Naive thymus-derived CD4-positive, alpha-beta T cell (primary cell): ENCODE measurements around the gene OFD1. TPM values are rescaled to one million over a fixed set of nuclear protein-coding genes. Genes with fewer than 3 reads are reported as not detected.

Experiments
- ATAC-seq: fragments of 150-1000 bp; cut with Tn5 transposase; 2 replicates; pipeline ENCODE4 v1.10.0; 2021; ENCODE audit warnings: mild to moderate bottlenecking, moderate library complexity
- CTCF ChIA-PET: fragments of 350-600 bp; sonication (Branson Sonifier 250); formaldehyde crosslinking; loops from one replicate; lab custom pipeline; 2021; ENCODE audit warnings: antibody characterized with exemption; lab: Charles Lee
- POLR2A ChIA-PET: fragments of 350-600 bp; sonication (Branson Sonifier 250); formaldehyde crosslinking; loops from one replicate; lab custom pipeline; 2021; ENCODE audit warnings: antibody characterized with exemption, inconsistent platforms; lab: Charles Lee
- DNase-seq, 9 donors: peaks; one replicate each; pipeline versions ENCODE4 v3.0.0 to v3.0.0-alpha.2; 2020 to 2022; ENCODE audit warnings: mixed read lengths in 1 of 9
- H3K27ac ChIP-seq: one replicate; pipeline ENCODE4 v1.7.0; 2013; ENCODE audit warnings: mild to moderate bottlenecking, low read depth, low read length, moderate library complexity
- H3K27me3 ChIP-seq, 2 donors: one replicate each; pipeline ENCODE4 v1.7.0; 2013; ENCODE audit warnings: low read length in 2 of 2, mild to moderate bottlenecking in 2 of 2, moderate library complexity in 2 of 2; ENCODE audit not compliant: control insufficient read depth in 2 of 2, insufficient read depth in 2 of 2
- H3K36me3 ChIP-seq, 3 experiments: 1 replicate in 2 of 3; 2 replicates in 1 of 3; pipeline ENCODE4 v1.7.0; 2013; ENCODE audit warnings: low read length in 3 of 3, mild to moderate bottlenecking in 3 of 3, moderate library complexity in 1 of 3; ENCODE audit not compliant: insufficient read depth in 3 of 3, control insufficient read depth in 2 of 3
- H3K4me1 ChIP-seq, 2 donors: one replicate each; pipeline ENCODE4 v1.7.0; 2013; ENCODE audit warnings: low read length in 2 of 2, mild to moderate bottlenecking in 2 of 2, moderate library complexity in 1 of 2; ENCODE audit not compliant: control insufficient read depth in 2 of 2, insufficient read depth in 2 of 2
- H3K4me3 ChIP-seq: 2 replicates; pipeline ENCODE4 v1.7.0; 2013; ENCODE audit warnings: mild to moderate bottlenecking, low read length
- H3K9me3 ChIP-seq, 3 experiments: 1 replicate in 2 of 3; 2 replicates in 1 of 3; pipeline ENCODE4 v1.7.0; 2013; ENCODE audit warnings: low read length in 3 of 3; ENCODE audit not compliant: control insufficient read depth in 2 of 3
- H3K27ac Mint-ChIP-seq, 9 donors: one replicate each; pipeline ENCODE4 v1.8.0; 2020 to 2022; ENCODE audit warnings: mixed read lengths in 9 of 9, mild to moderate bottlenecking in 8 of 9, moderate library complexity in 5 of 9, inconsistent platforms in 2 of 9
- H3K27me3 Mint-ChIP-seq, 5 donors: one replicate each; pipeline ENCODE4 v1.8.0; 2021 to 2022; ENCODE audit warnings: mixed read lengths in 5 of 5, mild to moderate bottlenecking in 1 of 5
- H3K36me3 Mint-ChIP-seq, 5 donors: one replicate each; pipeline ENCODE4 v1.8.0; 2020 to 2022; ENCODE audit warnings: mixed read lengths in 5 of 5, mild to moderate bottlenecking in 3 of 5, inconsistent platforms in 1 of 5
- H3K4me1 Mint-ChIP-seq, 7 donors: one replicate each; pipeline ENCODE4 v1.8.0; 2020 to 2022; ENCODE audit warnings: mixed read lengths in 7 of 7, mild to moderate bottlenecking in 3 of 7, inconsistent platforms in 1 of 7
- H3K4me3 Mint-ChIP-seq, 10 donors: one replicate each; pipeline ENCODE4 v1.8.0; 2020 to 2022; ENCODE audit warnings: mild to moderate bottlenecking in 10 of 10, mixed read lengths in 10 of 10, moderate library complexity in 6 of 10, inconsistent platforms in 2 of 10
- H3K9me3 Mint-ChIP-seq, 11 donors: one replicate each; pipeline ENCODE4 v1.8.0; 2020 to 2022; ENCODE audit warnings: mixed read lengths in 11 of 11, mild to moderate bottlenecking in 4 of 11, inconsistent platforms in 1 of 11, moderate library complexity in 1 of 11
- intact Hi-C, 2 donors: fragments of 100-400 bp; cut with micrococcal nuclease; formaldehyde crosslinking; loops; one replicate each; pipeline ENCODE4 v1.15.1; 2023
- polyA plus RNA-seq, 2 donors: library from polyadenylated mRNA; unstranded; fragments of 300-500 nt; fragmentation: Illumina TruSeq; gene quantifications; one replicate each; pipeline ENCODE4 v1.2.3, GENCODE V29; 2021
- total RNA-seq, 6 experiments: library from RNA in 5 of 6; stranded (reverse) in 5 of 6; gene quantifications; 1 replicate in 5 of 6; 2 replicates in 1 of 6; pipeline ENCODE4 v1.2.3 and lab custom pipeline; 2021 to 2026

OFD1 gene
- total and polyA plus RNA-seq, 7 experiments from 2014 or later: 30.4 to 142 (median 50.4) TPM

DNA sequence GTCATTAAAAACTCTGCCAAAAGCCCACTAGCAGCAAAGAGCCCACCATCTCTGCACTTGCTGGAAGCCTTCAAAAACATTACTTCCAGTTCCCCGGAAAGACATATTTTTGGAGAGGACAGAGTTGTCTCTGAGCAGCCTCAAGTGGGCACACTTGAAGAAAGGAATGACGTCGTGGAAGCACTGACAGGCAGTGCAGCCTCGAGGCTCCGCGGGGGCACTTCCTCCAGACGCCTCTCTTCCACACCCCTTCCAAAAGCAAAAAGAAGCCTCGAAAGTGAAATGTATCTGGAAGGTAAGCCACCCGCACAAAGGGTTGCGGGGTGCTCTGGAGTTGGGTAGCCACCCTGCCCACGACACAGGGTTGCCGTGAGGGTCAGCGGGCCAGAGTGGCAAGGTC lies 25.9 kb downstream of the OFD1 start:
- H3K4me1 ChIP-seq: no peaks in the 10 kb centered on the region
- Mint-ChIP-seq H3K27ac (peak overlapping the region in 1 of 9 donors; percentile 41), H3K4me3 (no peak overlapping the region), H3K36me3 (peaks cover 4 to 23% (median 12%) of the 10 kb centered on the region in 5 donors), H3K4me1 (peaks cover 0 to 6% (median 2%) of the 10 kb centered on the region in 7 donors), H3K27me3 (no peaks in the 10 kb centered on the region), H3K9me3 (no peaks in the 10 kb centered on the region)
- H3K4me3 ChIP-seq: no peak overlapping the region
- no peaks in the 10 kb centered on the region for H3K9me3 ChIP-seq
- CTCF ChIA-PET: no interaction called here
- H3K27me3 ChIP-seq: no peaks in the 10 kb centered on the region
- ATAC-seq: no peak
- intact Hi-C loops: no loop called here
- DNase-seq: no peak
- H3K27ac ChIP-seq: no peak overlapping the region
- peaks cover 9 to 71% (median 21%) of the 10 kb centered on the region in 3 experiments for H3K36me3 ChIP-seq
- POLR2A ChIA-PET: interaction anchor here (0.5 kb wide), 1 partner anchor 24 kb away, joined by 4 read pairs; no protein-coding TSS in a partner anchor

DNA sequence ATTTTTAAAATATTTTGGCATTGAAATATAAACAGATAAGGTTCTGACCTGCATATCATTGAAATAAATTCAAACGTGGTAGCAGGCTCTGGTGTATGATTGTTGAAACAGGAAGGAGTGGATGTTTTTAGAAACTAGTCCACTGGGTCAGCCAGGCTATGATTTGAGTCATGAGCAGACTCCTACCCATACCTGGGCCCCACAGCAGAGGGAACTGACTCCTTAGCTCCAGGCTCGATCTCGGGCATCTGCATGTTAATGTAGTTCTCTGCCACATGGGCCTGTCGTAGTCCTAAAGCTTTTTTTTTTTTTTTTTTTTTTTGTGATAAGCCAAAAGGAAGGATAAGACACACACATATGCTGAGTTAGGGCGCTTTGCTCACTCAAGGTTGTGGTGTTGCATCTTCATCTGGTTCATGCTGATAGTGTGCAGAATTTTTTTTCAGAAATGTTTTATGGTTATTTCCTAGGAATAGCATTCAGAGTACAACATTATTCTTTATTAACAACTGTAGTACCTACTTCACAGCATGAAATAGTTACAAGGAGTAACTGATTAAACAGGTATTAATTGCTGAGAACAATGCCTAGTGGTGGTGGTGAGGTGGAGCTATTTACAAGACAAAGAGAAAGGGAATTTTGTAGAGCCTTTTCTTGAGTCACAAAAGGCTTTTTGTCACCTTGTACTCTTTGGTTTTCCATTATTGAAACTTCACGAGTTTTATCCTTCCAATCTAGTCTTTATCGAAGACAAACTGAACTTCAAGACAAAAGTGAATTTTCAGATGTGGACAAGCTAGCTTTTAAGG lies 27.3 kb downstream of the OFD1 start:
- ATAC-seq: no peak
- Mint-ChIP-seq H3K9me3 (peaks cover 0 to 1% (median 0%) of the 10 kb centered on the region in 11 donors), H3K27me3 (no peaks in the 10 kb centered on the region), H3K27ac (no peak overlapping the region), H3K4me3 (no peak overlapping the region), H3K4me1 (peaks cover 0 to 17% (median 3%) of the 10 kb centered on the region in 7 donors), H3K36me3 (peaks cover 4 to 37% (median 22%) of the 10 kb centered on the region in 5 donors)
- ChIA-PET CTCF (interaction anchor here (0.7 to 1.5 kb wide), 4 partner anchors 13 to 270 kb away, joined by 3 to 6 read pairs (median 3); no protein-coding TSS in a partner anchor), POLR2A (no interaction called here)
- Histone ChIP-seq H3K9me3 (no peaks in the 10 kb centered on the region), H3K27me3 (no peaks in the 10 kb centered on the region), H3K4me1 (no peaks in the 10 kb centered on the region), H3K4me3 (no peak overlapping the region), H3K36me3 (peaks cover 9 to 78% (median 21%) of the 10 kb centered on the region in 3 experiments), H3K27ac (no peak overlapping the region)
- intact Hi-C loops: no loop called here
- DNase-seq: no peak

DNA sequence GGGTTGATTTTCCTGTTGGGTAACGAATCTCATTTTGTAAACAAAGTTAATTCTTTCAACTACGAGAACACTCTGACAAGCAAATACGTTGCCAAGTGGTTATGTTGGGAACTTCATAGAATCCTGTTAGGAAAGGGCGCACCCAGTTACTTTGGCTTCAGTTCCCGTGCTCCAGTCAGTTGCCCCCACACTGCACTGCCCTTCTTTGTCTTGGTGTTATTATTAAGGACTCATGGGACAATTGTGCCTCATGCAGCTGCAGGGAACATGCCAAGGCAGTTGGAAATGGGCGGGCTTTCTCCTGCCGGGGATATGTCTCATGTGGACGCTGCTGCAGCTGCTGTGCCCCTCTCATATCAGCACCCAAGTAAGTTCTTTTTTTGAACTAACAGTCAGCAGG lies 28.9 kb downstream of the OFD1 start:
- Mint-ChIP-seq H3K27me3 (no peaks in the 10 kb centered on the region), H3K36me3 (peaks cover 0 to 40% (median 20%) of the 10 kb centered on the region in 5 donors), H3K9me3 (peaks cover 0 to 1% (median 0%) of the 10 kb centered on the region in 11 donors), H3K4me3 (no peak overlapping the region), H3K27ac (no peak overlapping the region), H3K4me1 (peaks cover 0 to 19% (median 0%) of the 10 kb centered on the region in 7 donors)
- no peak for ATAC-seq
- no peaks in the 10 kb centered on the region for H3K9me3 ChIP-seq
- H3K36me3 ChIP-seq: peaks cover 4 to 78% (median 16%) of the 10 kb centered on the region in 3 experiments
- H3K4me3 ChIP-seq: no peak overlapping the region
- ChIA-PET POLR2A (no interaction called here), CTCF (interaction anchor here (1.5 kb wide), 1 partner anchor 268 kb away, joined by 3 read pairs; no protein-coding TSS in a partner anchor)
- DNase-seq: no peak
- no peaks in the 10 kb centered on the region for H3K27me3 ChIP-seq
- no peaks in the 10 kb centered on the region for H3K4me1 ChIP-seq
- intact Hi-C loops: no loop called here
- H3K27ac ChIP-seq: no peak overlapping the region

DNA sequence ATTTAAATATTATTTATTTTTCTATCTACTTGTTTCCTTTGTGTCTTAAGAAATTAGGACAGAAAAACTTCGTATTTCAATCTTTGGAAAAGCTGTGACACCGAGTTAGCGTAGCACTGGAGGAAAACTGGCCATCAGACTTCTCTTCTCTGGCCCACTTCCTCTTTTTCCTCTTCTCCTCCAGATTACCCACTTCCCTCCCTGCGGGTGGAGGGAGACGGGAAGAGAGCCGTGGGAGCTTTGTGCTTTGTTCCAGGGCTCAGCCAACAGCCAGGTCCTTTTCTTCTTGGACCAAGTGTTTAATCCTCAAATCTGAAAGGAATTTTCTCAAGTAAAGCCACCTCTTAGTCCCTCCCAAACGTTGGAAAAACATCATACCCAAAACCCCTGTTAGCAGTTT lies 29.7 kb downstream of the OFD1 start:
- H3K9me3 ChIP-seq: no peaks in the 10 kb centered on the region
- Mint-ChIP-seq H3K4me3 (no peak overlapping the region), H3K4me1 (peaks cover 0 to 19% (median 0%) of the 10 kb centered on the region in 7 donors), H3K9me3 (peaks cover 0 to 1% (median 0%) of the 10 kb centered on the region in 11 donors), H3K27me3 (no peaks in the 10 kb centered on the region), H3K36me3 (peaks cover 0 to 40% (median 20%) of the 10 kb centered on the region in 5 donors), H3K27ac (peak overlapping the region in 1 of 9 donors; percentile 31)
- POLR2A ChIA-PET: no interaction called here
- H3K27me3 ChIP-seq: no peaks in the 10 kb centered on the region
- DNase-seq: no peak
- H3K27ac ChIP-seq: no peak overlapping the region
- intact Hi-C loops: no loop called here
- H3K4me3 ChIP-seq: no peak overlapping the region
- CTCF ChIA-PET: no interaction called here
- H3K4me1 ChIP-seq: no peaks in the 10 kb centered on the region
- ATAC-seq: no peak
- H3K36me3 ChIP-seq: peaks cover 4 to 76% (median 16%) of the 10 kb centered on the region in 3 experiments

DNA sequence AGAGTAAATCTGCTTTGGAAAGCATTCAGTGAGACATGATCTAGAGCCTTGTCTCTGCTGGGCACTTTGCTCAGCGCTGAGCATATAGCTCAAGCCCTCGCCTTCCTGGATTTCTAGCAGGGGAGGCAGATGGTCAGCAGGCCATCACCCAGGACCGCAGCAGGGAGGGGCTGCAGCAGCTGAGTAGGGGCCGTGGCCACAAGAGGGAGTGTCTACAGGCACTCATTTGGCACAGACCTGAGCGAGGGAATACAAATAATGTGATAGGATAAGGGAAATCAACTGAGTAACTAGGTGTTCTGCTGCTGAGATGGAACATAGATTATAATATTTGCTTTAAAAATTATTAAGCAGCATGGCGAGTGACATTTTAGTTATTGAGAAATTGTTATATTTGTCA lies 30.2 kb downstream of the OFD1 start:
- Histone ChIP-seq H3K36me3 (peaks cover 4 to 76% (median 11%) of the 10 kb centered on the region in 3 experiments), H3K27ac (no peak overlapping the region), H3K27me3 (no peaks in the 10 kb centered on the region), H3K9me3 (no peaks in the 10 kb centered on the region), H3K4me3 (no peak overlapping the region), H3K4me1 (no peaks in the 10 kb centered on the region)
- DNase-seq (no peak), ATAC-seq (no peak)
- H3K4me3 Mint-ChIP-seq: peak overlapping the region in 1 of 10 donors; percentile 42
- H3K27me3 Mint-ChIP-seq: no peaks in the 10 kb centered on the region
- ChIA-PET CTCF (no interaction called here), POLR2A (no interaction called here)
- intact Hi-C loops: no loop called here
- H3K27ac Mint-ChIP-seq: peak overlapping the region in 1 of 9 donors; percentile 31
- peaks cover 0 to 40% (median 20%) of the 10 kb centered on the region in 5 donors for H3K36me3 Mint-ChIP-seq
- peaks cover 0 to 22% (median 4%) of the 10 kb centered on the region in 7 donors for H3K4me1 Mint-ChIP-seq
- H3K9me3 Mint-ChIP-seq: peaks cover 0 to 1% (median 0%) of the 10 kb centered on the region in 11 donors

DNA sequence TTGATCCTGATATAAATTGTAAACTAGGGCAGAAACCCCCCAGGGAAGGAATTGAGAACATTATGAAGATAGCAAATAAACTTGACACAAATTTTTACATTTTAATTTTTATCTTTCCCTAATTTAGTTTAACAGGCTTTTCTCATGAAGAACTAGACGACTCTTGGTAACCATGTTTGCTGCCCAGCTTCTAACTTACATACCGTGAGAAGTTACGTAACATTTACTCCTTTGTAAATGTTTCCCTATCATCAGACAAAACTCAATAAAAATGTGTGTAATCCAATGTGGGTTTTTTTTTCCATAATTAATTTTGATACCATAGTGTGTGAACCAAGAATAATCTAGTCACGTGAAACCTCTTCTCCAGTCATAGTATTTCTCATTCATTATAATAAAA lies 34.4 kb downstream of the OFD1 start:
- peaks cover 2 to 47% (median 7%) of the 10 kb centered on the region in 3 experiments for H3K36me3 ChIP-seq
- ATAC-seq (no peak), DNase-seq (no peak)
- Mint-ChIP-seq H3K4me3 (no peak overlapping the region), H3K27ac (no peak overlapping the region), H3K27me3 (no peaks in the 10 kb centered on the region), H3K4me1 (peaks cover 0 to 28% (median 11%) of the 10 kb centered on the region in 7 donors), H3K36me3 (peaks cover 0 to 28% (median 20%) of the 10 kb centered on the region in 5 donors), H3K9me3 (peaks cover 0 to 1% (median 0%) of the 10 kb centered on the region in 11 donors)
- no peak overlapping the region for H3K27ac ChIP-seq
- H3K4me3 ChIP-seq: no peak overlapping the region
- POLR2A ChIA-PET: interaction anchor here (0.7 kb wide), 1 partner anchor 29 kb away, joined by 6 read pairs; no protein-coding TSS in a partner anchor
- H3K9me3 ChIP-seq: no peaks in the 10 kb centered on the region
- CTCF ChIA-PET: interaction anchor here (0.6 kb wide), 1 partner anchor 11 kb away, joined by 3 read pairs; no protein-coding TSS in a partner anchor
- intact Hi-C loops: no loop called here
- H3K4me1 ChIP-seq: no peaks in the 10 kb centered on the region
- no peaks in the 10 kb centered on the region for H3K27me3 ChIP-seq
